A673 (cell line): ENCODE data around the gene TCF3.

ENCODE experiments used
- CTCF ChIP-seq: fragments of 300-800, 200-600 bp; sonication (generic); conservative IDR thresholded peaks from 2 replicates; pipeline ENCODE4 v1.5.1; 2017; ENCODE audit warnings: low read depth, mild to moderate bottlenecking, antibody characterized with exemption, low read length, moderate library complexity, mixed read lengths
- EZH2 ChIP-seq: fragments of 200-600 bp; sonication (generic); IDR thresholded peaks from 2 replicates; pipeline ENCODE4 v1.6.1; 2017; ENCODE audit warnings: borderline replicate concordance, low read depth, mild to moderate bottlenecking, mixed read lengths, antibody characterized with exemption, low read length; ENCODE audit not compliant: poor library complexity, severe bottlenecking

- TF ChIP-seq CTCF = no peak
- TF ChIP-seq EZH2 = no peak
Measured at GRCh38 chr19:1612114-1613086, 40.0 kb downstream of the TCF3 start.
